Inflammatory macrophage (primary cell): ENCODE results near the gene CADPS.

Experiments used
- DNase-seq, 2 donors: peaks; one replicate each; pipeline ENCODE4 v3.0.0-alpha.2; 2020 to 2022

The CADPS gene

GRCh38 chr3:62873451-62873760 lies 1.8 kb downstream of the CADPS start:
- DNase-seq: no peak

GRCh38 chr3:62872318-62872717 lies 2.9 kb downstream of the CADPS start:
- no peak for DNase-seq

GRCh38 chr3:62870321-62870720 lies 4.9 kb downstream of the CADPS start:
- DNase-seq: no peak

GRCh38 chr3:62863648-62864047 lies 11.6 kb downstream of the CADPS start:
- DNase-seq: no peak

GRCh38 chr3:62859203-62859791 lies 15.9 kb downstream of the CADPS start:
- no peak for DNase-seq

- no peak for DNase-seq
Measured at GRCh38 chr3:62845996-62846395, 29.2 kb downstream of the CADPS start.

- DNase-seq: peak; percentile 3 to 22
Measured at GRCh38 chr3:62843508-62843907, 31.7 kb downstream of the CADPS start.

- DNase-seq: no peak
Measured at GRCh38 chr3:62839748-62840147, 35.5 kb downstream of the CADPS start.

GRCh38 chr3:62837145-62837787 lies 38.0 kb downstream of the CADPS start:
- DNase-seq: no peak

- DNase-seq: no peak
Measured at GRCh38 chr3:62835554-62836236, 39.5 kb downstream of the CADPS start.

GRCh38 chr3:62833538-62833937 lies 41.7 kb downstream of the CADPS start:
- no peak for DNase-seq

- no peak for DNase-seq
Measured at GRCh38 chr3:62832553-62832952, 42.7 kb downstream of the CADPS start.

GRCh38 chr3:62830727-62831322 lies 44.4 kb downstream of the CADPS start:
- no peak for DNase-seq

- no peak for DNase-seq
Measured at GRCh38 chr3:62827550-62827949, 47.7 kb downstream of the CADPS start.

- no peak for DNase-seq
Measured at GRCh38 chr3:62824965-62825592, 50.1 kb downstream of the CADPS start.

- DNase-seq: no peak
Measured at GRCh38 chr3:62823461-62824050, 51.7 kb downstream of the CADPS start.

GRCh38 chr3:62822905-62823304 lies 52.3 kb downstream of the CADPS start:
- DNase-seq: no peak

GRCh38 chr3:62818347-62818746 lies 56.9 kb downstream of the CADPS start:
- DNase-seq: no peak

- DNase-seq: no peak
Measured at GRCh38 chr3:62817678-62818077, 57.5 kb downstream of the CADPS start.

GRCh38 chr3:62815981-62816380 lies 59.2 kb downstream of the CADPS start:
- no peak for DNase-seq

- DNase-seq: no peak
Measured at GRCh38 chr3:62812631-62813030, 62.6 kb downstream of the CADPS start.

- no peak for DNase-seq
Measured at GRCh38 chr3:62811119-62811518, 64.1 kb downstream of the CADPS start.

GRCh38 chr3:62809369-62809768 lies 65.8 kb downstream of the CADPS start:
- DNase-seq: no peak
